ENCODE measurements around the gene ANXA2R.
A peak's percentile ranks its signal among the peaks of the same experiment; 100 is the strongest.

ANXA2R gene

DNA sequence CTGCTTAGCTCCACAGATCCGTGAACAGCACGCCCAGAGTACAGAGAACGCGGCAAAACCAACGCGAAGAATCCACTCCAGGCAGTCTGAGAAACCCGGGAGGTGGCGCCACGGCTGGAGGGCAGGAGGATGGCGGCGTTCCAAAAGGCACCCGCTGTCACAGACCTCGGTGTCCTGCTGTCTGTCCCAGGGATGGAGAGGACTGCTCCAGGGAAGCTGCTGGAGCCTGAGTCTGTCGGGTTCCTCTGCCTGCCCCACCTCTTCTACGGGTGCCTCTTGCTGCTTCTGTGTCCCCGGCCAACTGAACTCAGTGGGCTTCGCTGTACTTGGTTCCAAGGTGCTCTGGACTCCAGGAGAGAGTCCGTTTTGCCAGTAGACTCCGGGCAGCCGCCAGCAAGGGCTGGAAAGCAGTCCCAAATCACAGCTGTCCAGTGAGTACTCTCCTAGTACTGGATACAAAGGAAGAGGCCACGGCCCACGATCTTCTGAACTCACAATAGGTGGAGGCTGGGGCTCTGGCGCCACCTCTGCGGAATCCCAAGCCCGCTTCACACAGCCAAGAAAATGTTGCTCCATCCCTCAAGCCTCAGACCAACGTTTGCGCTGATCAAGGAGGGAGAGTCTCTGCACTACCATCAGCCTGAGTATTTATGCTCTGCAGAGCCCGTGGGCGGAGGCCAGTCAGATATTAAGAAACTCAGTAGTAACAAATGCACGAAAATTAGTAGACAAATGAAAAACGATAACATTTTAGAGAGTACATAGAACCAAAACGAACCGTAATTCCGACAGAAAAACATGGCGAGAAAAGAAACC lies 440 bp downstream of the ANXA2R start (continued):
- TF ChIP-seq, protein P1, sequence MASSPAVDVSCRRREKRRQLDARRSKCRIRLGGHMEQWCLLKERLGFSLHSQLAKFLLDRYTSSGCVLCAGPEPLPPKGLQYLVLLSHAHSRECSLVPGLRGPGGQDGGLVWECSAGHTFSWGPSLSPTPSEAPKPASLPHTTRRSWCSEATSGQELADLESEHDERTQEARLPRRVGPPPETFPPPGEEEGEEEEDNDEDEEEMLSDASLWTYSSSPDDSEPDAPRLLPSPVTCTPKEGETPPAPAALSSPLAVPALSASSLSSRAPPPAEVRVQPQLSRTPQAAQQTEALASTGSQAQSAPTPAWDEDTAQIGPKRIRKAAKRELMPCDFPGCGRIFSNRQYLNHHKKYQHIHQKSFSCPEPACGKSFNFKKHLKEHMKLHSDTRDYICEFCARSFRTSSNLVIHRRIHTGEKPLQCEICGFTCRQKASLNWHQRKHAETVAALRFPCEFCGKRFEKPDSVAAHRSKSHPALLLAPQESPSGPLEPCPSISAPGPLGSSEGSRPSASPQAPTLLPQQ (tag by site-specific recombination; IDR thresholded peaks at IDR 0.05): no peak
- no peak for TF ChIP-seq MEIS1 (CRISPR knock-in tag; IDR thresholded peaks at IDR 0.05; ENCODE audit: borderline replicate concordance)
- TF ChIP-seq ZNF501 (tag by site-specific recombination; IDR thresholded peaks at IDR 0.05): no peak; the same call in 1 of the 2 replicates
- no peak for TF ChIP-seq ZNF10 (tag by site-specific recombination; IDR thresholded peaks at IDR 0.05)
- TF ChIP-seq ZSCAN30 (tag by site-specific recombination; IDR thresholded peaks at IDR 0.05): peak; percentile 52; the same call in 1 of the 2 replicates
- TF ChIP-seq, protein P2, sequence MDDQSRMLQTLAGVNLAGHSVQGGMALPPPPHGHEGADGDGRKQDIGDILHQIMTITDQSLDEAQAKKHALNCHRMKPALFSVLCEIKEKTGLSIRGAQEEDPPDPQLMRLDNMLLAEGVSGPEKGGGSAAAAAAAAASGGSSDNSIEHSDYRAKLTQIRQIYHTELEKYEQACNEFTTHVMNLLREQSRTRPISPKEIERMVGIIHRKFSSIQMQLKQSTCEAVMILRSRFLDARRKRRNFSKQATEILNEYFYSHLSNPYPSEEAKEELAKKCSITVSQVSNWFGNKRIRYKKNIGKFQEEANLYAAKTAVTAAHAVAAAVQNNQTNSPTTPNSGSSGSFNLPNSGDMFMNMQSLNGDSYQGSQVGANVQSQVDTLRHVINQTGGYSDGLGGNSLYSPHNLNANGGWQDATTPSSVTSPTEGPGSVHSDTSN (CRISPR knock-in tag; IDR thresholded peaks at IDR 0.05): no peak
- peak; percentile 66 for TF ChIP-seq GLIS2 (tag by site-specific recombination; IDR thresholded peaks at IDR 0.05)
- 0 out of 2 replicates have a peak, but pooled peaks have one; percentile 2 for TF ChIP-seq ZSCAN16 (tag by site-specific recombination; IDR thresholded peaks at IDR 0.05)
- no peak for TF ChIP-seq ZNF311 (tag by site-specific recombination; IDR thresholded peaks at IDR 0.05; ENCODE audit: borderline replicate concordance)
- TF ChIP-seq, protein P3, sequence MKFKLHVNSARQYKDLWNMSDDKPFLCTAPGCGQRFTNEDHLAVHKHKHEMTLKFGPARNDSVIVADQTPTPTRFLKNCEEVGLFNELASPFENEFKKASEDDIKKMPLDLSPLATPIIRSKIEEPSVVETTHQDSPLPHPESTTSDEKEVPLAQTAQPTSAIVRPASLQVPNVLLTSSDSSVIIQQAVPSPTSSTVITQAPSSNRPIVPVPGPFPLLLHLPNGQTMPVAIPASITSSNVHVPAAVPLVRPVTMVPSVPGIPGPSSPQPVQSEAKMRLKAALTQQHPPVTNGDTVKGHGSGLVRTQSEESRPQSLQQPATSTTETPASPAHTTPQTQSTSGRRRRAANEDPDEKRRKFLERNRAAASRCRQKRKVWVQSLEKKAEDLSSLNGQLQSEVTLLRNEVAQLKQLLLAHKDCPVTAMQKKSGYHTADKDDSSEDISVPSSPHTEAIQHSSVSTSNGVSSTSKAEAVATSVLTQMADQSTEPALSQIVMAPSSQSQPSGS (tag by site-specific recombination; IDR thresholded peaks at IDR 0.05; ENCODE audit: low read depth): no peak
- TF ChIP-seq ZNF354C (tag by site-specific recombination; IDR thresholded peaks at IDR 0.05; ENCODE audit: borderline replicate concordance, low read depth): no peak
- TF ChIP-seq ZNF621 (tag by site-specific recombination; IDR thresholded peaks at IDR 0.05): no peak
- TF ChIP-seq, protein P4, sequence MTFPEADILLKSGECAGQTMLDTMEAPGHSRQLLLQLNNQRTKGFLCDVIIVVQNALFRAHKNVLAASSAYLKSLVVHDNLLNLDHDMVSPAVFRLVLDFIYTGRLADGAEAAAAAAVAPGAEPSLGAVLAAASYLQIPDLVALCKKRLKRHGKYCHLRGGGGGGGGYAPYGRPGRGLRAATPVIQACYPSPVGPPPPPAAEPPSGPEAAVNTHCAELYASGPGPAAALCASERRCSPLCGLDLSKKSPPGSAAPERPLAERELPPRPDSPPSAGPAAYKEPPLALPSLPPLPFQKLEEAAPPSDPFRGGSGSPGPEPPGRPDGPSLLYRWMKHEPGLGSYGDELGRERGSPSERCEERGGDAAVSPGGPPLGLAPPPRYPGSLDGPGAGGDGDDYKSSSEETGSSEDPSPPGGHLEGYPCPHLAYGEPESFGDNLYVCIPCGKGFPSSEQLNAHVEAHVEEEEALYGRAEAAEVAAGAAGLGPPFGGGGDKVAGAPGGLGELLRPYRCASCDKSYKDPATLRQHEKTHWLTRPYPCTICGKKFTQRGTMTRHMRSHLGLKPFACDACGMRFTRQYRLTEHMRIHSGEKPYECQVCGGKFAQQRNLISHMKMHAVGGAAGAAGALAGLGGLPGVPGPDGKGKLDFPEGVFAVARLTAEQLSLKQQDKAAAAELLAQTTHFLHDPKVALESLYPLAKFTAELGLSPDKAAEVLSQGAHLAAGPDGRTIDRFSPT (tag by site-specific recombination; IDR thresholded peaks at IDR 0.05): 0 out of 2 replicates have a peak, but pooled peaks have one; percentile 37
- no peak for TF ChIP-seq HOXC10 (CRISPR knock-in tag; IDR thresholded peaks at IDR 0.05)
- no peak for TF ChIP-seq ZNF391 (tag by site-specific recombination; IDR thresholded peaks at IDR 0.05; ENCODE audit: borderline replicate concordance, low read depth)
- TF ChIP-seq ZNF394 (tag by site-specific recombination; IDR thresholded peaks at IDR 0.05; ENCODE audit: borderline replicate concordance): no peak
- no peak for TF ChIP-seq BCL11A (tag by site-specific recombination; IDR thresholded peaks at IDR 0.05; ENCODE audit: low read depth)
- no peak for TF ChIP-seq GLI2 (tag by site-specific recombination; IDR thresholded peaks at IDR 0.05; ENCODE audit: borderline replicate concordance, low read depth)
- peak; percentile 30; the same call in 1 of the 2 replicates for TF ChIP-seq EGR2 (tag by site-specific recombination; IDR thresholded peaks at IDR 0.05; ENCODE audit: low read depth)
- TF ChIP-seq, protein P5, sequence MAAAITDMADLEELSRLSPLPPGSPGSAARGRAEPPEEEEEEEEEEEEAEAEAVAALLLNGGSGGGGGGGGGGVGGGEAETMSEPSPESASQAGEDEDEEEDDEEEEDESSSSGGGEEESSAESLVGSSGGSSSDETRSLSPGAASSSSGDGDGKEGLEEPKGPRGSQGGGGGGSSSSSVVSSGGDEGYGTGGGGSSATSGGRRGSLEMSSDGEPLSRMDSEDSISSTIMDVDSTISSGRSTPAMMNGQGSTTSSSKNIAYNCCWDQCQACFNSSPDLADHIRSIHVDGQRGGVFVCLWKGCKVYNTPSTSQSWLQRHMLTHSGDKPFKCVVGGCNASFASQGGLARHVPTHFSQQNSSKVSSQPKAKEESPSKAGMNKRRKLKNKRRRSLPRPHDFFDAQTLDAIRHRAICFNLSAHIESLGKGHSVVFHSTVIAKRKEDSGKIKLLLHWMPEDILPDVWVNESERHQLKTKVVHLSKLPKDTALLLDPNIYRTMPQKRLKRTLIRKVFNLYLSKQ (tag by site-specific recombination; IDR thresholded peaks at IDR 0.05; ENCODE audit: borderline replicate concordance): no peak
- no peak for TF ChIP-seq PRDM1 (tag by site-specific recombination; IDR thresholded peaks at IDR 0.05)
- peak; percentile 68 for TF ChIP-seq ZFHX2 (tag by site-specific recombination; conservative IDR thresholded peaks at IDR 0.05)
- TF ChIP-seq, protein P6, sequence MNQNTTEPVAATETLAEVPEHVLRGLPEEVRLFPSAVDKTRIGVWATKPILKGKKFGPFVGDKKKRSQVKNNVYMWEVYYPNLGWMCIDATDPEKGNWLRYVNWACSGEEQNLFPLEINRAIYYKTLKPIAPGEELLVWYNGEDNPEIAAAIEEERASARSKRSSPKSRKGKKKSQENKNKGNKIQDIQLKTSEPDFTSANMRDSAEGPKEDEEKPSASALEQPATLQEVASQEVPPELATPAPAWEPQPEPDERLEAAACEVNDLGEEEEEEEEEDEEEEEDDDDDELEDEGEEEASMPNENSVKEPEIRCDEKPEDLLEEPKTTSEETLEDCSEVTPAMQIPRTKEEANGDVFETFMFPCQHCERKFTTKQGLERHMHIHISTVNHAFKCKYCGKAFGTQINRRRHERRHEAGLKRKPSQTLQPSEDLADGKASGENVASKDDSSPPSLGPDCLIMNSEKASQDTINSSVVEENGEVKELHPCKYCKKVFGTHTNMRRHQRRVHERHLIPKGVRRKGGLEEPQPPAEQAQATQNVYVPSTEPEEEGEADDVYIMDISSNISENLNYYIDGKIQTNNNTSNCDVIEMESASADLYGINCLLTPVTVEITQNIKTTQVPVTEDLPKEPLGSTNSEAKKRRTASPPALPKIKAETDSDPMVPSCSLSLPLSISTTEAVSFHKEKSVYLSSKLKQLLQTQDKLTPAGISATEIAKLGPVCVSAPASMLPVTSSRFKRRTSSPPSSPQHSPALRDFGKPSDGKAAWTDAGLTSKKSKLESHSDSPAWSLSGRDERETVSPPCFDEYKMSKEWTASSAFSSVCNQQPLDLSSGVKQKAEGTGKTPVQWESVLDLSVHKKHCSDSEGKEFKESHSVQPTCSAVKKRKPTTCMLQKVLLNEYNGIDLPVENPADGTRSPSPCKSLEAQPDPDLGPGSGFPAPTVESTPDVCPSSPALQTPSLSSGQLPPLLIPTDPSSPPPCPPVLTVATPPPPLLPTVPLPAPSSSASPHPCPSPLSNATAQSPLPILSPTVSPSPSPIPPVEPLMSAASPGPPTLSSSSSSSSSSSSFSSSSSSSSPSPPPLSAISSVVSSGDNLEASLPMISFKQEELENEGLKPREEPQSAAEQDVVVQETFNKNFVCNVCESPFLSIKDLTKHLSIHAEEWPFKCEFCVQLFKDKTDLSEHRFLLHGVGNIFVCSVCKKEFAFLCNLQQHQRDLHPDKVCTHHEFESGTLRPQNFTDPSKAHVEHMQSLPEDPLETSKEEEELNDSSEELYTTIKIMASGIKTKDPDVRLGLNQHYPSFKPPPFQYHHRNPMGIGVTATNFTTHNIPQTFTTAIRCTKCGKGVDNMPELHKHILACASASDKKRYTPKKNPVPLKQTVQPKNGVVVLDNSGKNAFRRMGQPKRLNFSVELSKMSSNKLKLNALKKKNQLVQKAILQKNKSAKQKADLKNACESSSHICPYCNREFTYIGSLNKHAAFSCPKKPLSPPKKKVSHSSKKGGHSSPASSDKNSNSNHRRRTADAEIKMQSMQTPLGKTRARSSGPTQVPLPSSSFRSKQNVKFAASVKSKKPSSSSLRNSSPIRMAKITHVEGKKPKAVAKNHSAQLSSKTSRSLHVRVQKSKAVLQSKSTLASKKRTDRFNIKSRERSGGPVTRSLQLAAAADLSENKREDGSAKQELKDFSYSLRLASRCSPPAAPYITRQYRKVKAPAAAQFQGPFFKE (tag by site-specific recombination; IDR thresholded peaks at IDR 0.05; ENCODE audit: borderline replicate concordance): no peak
- peak; percentile 21; the same call in 1 of the 2 replicates for TF ChIP-seq ZEB2 (tag by site-specific recombination; IDR thresholded peaks at IDR 0.05)
- TF ChIP-seq SALL2 (tag by site-specific recombination; IDR thresholded peaks at IDR 0.05; ENCODE audit: borderline replicate concordance): no peak

Data from HEK293 (cell line).